ENCODE results near the gene SCD5.

Gene SCD5

GRCh38 chr4:82797040-82797404 is 1.6 kb downstream of the SCD5 start (continued):
- TF ChIP-seq ZNF449 (tag by site-specific recombination; IDR thresholded peaks at IDR 0.05) (no peak), ZNF558 (tag by site-specific recombination; IDR thresholded peaks at IDR 0.05) (no peak), FEZF1 (tag by site-specific recombination; IDR thresholded peaks at IDR 0.05) (peak; percentile 27; the same call in 1 of the 2 replicates), SP7 (tag by site-specific recombination; IDR thresholded peaks at IDR 0.05) (no peak), ZNF677 (tag by site-specific recombination; IDR thresholded peaks at IDR 0.05) (0 out of 2 replicates have a peak, but pooled peaks have one; percentile 64), ZBTB11 (tag by site-specific recombination; conservative IDR thresholded peaks at IDR 0.05; ENCODE audit: low read depth) (no peak), SETDB1 (IDR thresholded peaks at IDR 0.05; ENCODE audit: insufficient read length, low read length) (no peak), OSR2 (tag by site-specific recombination; IDR thresholded peaks at IDR 0.05) (peak; percentile 75), ZBTB44 (tag by site-specific recombination; IDR thresholded peaks at IDR 0.05) (peak; percentile 91), ZNF776 (tag by site-specific recombination; IDR thresholded peaks at IDR 0.05; ENCODE audit: borderline replicate concordance) (peak; percentile 89), GFI1B (tag by site-specific recombination; IDR thresholded peaks at IDR 0.05) (no peak), ZNF660 (tag by site-specific recombination; IDR thresholded peaks at IDR 0.05) (peak; percentile 95), ZNF423 (tag by site-specific recombination; IDR thresholded peaks at IDR 0.05) (no peak), BCL11A (tag by site-specific recombination; IDR thresholded peaks at IDR 0.05; ENCODE audit: low read depth) (no peak), TSHZ1 (tag by site-specific recombination; IDR thresholded peaks at IDR 0.05; ENCODE audit: borderline replicate concordance) (no peak), GLI2 (tag by site-specific recombination; IDR thresholded peaks at IDR 0.05; ENCODE audit: borderline replicate concordance, low read depth) (peak; percentile 38; the same call in 1 of the 2 replicates), ZNF211 (tag by site-specific recombination; IDR thresholded peaks at IDR 0.05; ENCODE audit: low read depth) (no peak), ZNF843 (tag by site-specific recombination; IDR thresholded peaks at IDR 0.05) (no peak), ZNF596 (tag by site-specific recombination; IDR thresholded peaks at IDR 0.05) (0 out of 2 replicates have a peak, but pooled peaks have one; percentile 6)
- TF ChIP-seq, protein P1, sequence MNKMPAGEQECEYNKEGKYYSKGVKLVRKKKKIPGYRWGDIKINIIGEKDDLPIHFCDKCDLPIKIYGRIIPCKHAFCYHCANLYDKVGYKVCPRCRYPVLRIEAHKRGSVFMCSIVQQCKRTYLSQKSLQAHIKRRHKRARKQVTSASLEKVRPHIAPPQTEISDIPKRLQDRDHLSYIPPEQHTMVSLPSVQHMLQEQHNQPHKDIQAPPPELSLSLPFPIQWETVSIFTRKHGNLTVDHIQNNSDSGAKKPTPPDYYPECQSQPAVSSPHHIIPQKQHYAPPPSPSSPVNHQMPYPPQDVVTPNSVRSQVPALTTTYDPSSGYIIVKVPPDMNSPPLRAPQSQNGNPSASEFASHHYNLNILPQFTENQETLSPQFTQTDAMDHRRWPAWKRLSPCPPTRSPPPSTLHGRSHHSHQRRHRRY (tag by site-specific recombination; IDR thresholded peaks at IDR 0.05): no peak
- TF ChIP-seq, protein P2, sequence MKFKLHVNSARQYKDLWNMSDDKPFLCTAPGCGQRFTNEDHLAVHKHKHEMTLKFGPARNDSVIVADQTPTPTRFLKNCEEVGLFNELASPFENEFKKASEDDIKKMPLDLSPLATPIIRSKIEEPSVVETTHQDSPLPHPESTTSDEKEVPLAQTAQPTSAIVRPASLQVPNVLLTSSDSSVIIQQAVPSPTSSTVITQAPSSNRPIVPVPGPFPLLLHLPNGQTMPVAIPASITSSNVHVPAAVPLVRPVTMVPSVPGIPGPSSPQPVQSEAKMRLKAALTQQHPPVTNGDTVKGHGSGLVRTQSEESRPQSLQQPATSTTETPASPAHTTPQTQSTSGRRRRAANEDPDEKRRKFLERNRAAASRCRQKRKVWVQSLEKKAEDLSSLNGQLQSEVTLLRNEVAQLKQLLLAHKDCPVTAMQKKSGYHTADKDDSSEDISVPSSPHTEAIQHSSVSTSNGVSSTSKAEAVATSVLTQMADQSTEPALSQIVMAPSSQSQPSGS (tag by site-specific recombination; IDR thresholded peaks at IDR 0.05; ENCODE audit: low read depth): no peak
- TF ChIP-seq, protein P3, sequence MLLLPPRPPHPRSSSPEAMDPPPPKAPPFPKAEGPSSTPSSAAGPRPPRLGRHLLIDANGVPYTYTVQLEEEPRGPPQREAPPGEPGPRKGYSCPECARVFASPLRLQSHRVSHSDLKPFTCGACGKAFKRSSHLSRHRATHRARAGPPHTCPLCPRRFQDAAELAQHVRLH (tag by site-specific recombination; IDR thresholded peaks at IDR 0.05): no peak
- TF ChIP-seq, protein P4, sequence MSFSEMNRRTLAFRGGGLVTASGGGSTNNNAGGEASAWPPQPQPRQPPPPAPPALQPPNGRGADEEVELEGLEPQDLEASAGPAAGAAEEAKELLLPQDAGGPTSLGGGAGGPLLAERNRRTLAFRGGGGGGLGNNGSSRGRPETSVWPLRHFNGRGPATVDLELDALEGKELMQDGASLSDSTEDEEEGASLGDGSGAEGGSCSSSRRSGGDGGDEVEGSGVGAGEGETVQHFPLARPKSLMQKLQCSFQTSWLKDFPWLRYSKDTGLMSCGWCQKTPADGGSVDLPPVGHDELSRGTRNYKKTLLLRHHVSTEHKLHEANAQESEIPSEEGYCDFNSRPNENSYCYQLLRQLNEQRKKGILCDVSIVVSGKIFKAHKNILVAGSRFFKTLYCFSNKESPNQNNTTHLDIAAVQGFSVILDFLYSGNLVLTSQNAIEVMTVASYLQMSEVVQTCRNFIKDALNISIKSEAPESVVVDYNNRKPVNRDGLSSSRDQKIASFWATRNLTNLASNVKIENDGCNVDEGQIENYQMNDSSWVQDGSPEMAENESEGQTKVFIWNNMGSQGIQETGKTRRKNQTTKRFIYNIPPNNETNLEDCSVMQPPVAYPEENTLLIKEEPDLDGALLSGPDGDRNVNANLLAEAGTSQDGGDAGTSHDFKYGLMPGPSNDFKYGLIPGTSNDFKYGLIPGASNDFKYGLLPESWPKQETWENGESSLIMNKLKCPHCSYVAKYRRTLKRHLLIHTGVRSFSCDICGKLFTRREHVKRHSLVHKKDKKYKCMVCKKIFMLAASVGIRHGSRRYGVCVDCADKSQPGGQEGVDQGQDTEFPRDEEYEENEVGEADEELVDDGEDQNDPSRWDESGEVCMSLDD (tag by site-specific recombination; IDR thresholded peaks at IDR 0.05): no peak
